Cardiac muscle cell (in vitro differentiated cells and primary cell): ENCODE measurements around the gene SNAP91. TPM values are rescaled to one million over a fixed set of nuclear protein-coding genes. Genes with fewer than 3 reads are reported as not detected.

Source experiments
- DNase-seq, 2 donors: peaks; one replicate each; pipeline versions ENCODE4 v3.0.0 to v3.0.0-alpha.2; 2010 to 2017; ENCODE audit warnings: low read depth in 1 of 2, low spot score in 1 of 2
- H3K27ac ChIP-seq: fragments of 200-600 bp; sonication (generic); 2 replicates; pipeline ENCODE4 v1.5.1; 2016
- H3K27me3 ChIP-seq: fragments of 200-600 bp; sonication (generic); 2 replicates; pipeline ENCODE4 v1.6.0; 2016; ENCODE audit warnings: control low read depth
- H3K36me3 ChIP-seq: fragments of 200-600 bp; sonication (generic); 2 replicates; pipeline ENCODE4 v1.5.1; 2016; ENCODE audit warnings: control low read depth
- H3K4me1 ChIP-seq: fragments of 200-600 bp; sonication (generic); 2 replicates; pipeline ENCODE4 v1.8.1; 2017; ENCODE audit warnings: low read depth, mild to moderate bottlenecking, mixed run types
- H3K4me3 ChIP-seq: fragments of 200-600 bp; sonication (generic); 2 replicates; pipeline ENCODE4 v1.5.1; 2016; ENCODE audit warnings: mild to moderate bottlenecking
- H3K9me3 ChIP-seq: fragments of 200-600 bp; sonication (generic); 2 replicates; pipeline ENCODE4 v1.5.1; 2017; ENCODE audit warnings: low read depth, mild to moderate bottlenecking, control low read depth
- polyA plus RNA-seq: library from polyadenylated mRNA; unstranded; fragments of >200 nt; fragmentation: Nextera tagmentation; extraction: Ambion mirVana; gene quantifications from 2 replicates; pipeline ENCODE4 v1.2.1, GENCODE V29; 2016
- total RNA-seq: library from RNA; depleted of rRNA; stranded (reverse); fragments of >200 nt; gene quantifications from 2 replicates; pipeline ENCODE4 v1.2.3, GENCODE V29; 2016
- TF ChIP-seq, protein P1 (sequence below): IDR thresholded peaks from 2 replicates; pipeline ENCODE4 v1.5.1; 2012; ENCODE audit warnings: low read depth, mild to moderate bottlenecking, low read length

SNAP91 gene
- total and polyA plus RNA-seq, 2 experiments from 2014 or later, result 18.3 to 27.4 TPM

DNA sequence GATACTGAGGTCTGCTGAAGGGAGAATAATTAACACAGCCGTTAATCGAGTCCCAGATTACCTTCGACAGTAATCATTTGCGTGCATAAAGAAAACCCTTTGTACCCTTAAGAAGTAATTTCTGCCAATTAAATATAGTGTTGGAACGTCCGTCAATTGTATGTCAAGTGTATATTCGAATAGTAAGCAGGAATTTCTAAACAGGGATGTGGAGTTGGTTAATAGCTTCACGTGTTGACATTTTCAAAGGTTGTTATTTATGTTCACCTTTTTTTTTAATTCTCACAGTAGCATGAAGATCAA, 798 bp upstream of the SNAP91 start:
- H3K9me3 ChIP-seq, result no peaks in the 10 kb centered on the region
- TF ChIP-seq, protein P1, sequence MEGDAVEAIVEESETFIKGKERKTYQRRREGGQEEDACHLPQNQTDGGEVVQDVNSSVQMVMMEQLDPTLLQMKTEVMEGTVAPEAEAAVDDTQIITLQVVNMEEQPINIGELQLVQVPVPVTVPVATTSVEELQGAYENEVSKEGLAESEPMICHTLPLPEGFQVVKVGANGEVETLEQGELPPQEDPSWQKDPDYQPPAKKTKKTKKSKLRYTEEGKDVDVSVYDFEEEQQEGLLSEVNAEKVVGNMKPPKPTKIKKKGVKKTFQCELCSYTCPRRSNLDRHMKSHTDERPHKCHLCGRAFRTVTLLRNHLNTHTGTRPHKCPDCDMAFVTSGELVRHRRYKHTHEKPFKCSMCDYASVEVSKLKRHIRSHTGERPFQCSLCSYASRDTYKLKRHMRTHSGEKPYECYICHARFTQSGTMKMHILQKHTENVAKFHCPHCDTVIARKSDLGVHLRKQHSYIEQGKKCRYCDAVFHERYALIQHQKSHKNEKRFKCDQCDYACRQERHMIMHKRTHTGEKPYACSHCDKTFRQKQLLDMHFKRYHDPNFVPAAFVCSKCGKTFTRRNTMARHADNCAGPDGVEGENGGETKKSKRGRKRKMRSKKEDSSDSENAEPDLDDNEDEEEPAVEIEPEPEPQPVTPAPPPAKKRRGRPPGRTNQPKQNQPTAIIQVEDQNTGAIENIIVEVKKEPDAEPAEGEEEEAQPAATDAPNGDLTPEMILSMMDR, result no peak
- H3K36me3 ChIP-seq, result no peaks in the 10 kb centered on the region
- no peak for DNase-seq
- H3K27me3 ChIP-seq, result peaks cover 46% of the 10 kb centered on the region
- no peaks in the 10 kb centered on the region for H3K4me1 ChIP-seq
- H3K27ac ChIP-seq, result no peak overlapping the region
- peak overlapping the region; percentile 87 for H3K4me3 ChIP-seq

DNA sequence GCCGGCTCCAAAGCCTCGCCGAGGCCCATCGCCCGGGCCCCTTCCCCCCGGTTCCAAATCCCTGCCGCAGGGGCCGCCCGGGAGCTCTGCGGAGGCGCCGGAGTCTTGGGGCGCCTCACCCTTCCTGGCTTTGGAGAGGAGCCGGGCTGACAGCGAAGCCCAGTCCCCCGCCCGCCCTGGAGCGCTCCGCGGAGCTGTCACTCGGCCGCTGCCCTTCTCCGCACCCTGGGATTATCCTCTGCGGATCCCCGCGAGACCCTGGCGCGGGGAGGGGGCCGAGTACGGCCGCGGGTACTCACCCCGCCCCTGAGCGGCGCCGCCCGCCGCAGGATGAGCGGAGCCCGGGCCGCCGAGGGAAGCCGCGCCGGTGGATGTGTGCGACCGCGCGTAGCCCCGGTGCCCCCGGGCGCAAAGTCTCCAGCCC, 343 bp downstream of the SNAP91 start:
- Histone ChIP-seq H3K27ac (no peak overlapping the region), H3K4me3 (peak overlapping the region; percentile 87), H3K27me3 (peaks cover 53% of the 10 kb centered on the region), H3K36me3 (no peaks in the 10 kb centered on the region), H3K4me1 (no peaks in the 10 kb centered on the region), H3K9me3 (no peaks in the 10 kb centered on the region)
- TF ChIP-seq, protein P1, result no peak
- peak; percentile 21 to 68 for DNase-seq

DNA sequence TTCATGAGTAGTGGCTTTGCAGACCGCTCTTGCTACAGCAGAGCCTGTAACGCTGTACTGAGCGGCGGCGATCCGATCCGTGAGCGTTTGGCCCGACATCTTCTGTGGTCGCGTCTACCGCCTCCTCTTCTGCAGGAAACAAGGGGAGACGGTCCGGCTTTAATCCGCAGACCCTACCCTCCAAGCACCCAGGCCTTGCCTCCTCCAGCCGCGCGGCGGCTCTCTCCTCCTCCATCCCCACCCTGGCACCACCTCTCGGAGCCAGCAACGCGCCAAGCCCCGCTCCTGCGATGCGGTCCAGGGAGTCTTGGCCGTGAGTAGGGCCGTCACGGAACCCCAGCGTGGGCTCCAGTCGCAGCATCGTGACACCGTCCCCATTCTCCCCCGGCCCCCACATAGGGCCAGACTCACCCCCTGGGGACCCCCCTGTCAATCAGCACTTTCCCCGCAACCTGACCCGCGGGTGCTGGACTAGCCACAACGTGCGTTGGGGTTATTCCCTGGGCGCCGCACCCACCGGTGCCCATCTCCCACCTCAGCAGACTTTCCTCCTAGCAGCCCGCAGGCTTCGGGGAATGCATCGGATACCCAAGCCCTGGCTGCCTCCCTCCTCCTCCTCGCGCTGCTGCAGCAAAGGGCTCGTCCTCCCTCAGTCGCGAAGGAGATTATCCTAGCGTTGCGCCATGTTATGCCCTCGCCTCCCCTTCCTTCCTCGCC, 914 bp downstream of the SNAP91 start:
- H3K36me3 ChIP-seq, result no peaks in the 10 kb centered on the region
- no peaks in the 10 kb centered on the region for H3K4me1 ChIP-seq
- peak; percentile 1 to 50 for DNase-seq
- H3K27me3 ChIP-seq, result peaks cover 50% of the 10 kb centered on the region
- no peak overlapping the region for H3K27ac ChIP-seq
- TF ChIP-seq, protein P1, result no peak
- H3K9me3 ChIP-seq, result no peaks in the 10 kb centered on the region
- H3K4me3 ChIP-seq, result peak overlapping the region; percentile 87

DNA sequence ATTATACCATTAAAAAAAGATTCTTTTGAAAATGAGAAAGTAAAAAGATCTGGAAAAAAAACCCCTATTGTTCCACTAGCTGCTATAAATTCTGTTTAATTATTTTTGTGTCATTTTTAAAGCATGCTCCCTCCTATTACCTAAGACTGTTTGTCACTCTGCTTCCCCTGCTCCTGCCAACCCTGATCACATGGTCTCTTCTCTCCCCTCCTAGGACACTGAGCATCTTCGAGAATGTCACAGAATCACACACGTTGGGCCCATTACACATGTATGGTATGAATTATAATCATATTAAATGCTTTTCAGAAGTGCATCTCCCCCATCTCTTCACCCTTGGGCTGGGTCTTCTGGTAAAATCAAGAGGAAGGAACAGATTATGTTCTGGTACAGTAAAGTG, 6.2 kb downstream of the SNAP91 start:
- DNase-seq, result no peak
- Histone ChIP-seq H3K27me3 (peaks cover 39% of the 10 kb centered on the region), H3K36me3 (no peaks in the 10 kb centered on the region), H3K4me1 (no peaks in the 10 kb centered on the region), H3K4me3 (no peak overlapping the region), H3K27ac (no peak overlapping the region), H3K9me3 (no peaks in the 10 kb centered on the region)
- TF ChIP-seq, protein P1, result no peak

DNA sequence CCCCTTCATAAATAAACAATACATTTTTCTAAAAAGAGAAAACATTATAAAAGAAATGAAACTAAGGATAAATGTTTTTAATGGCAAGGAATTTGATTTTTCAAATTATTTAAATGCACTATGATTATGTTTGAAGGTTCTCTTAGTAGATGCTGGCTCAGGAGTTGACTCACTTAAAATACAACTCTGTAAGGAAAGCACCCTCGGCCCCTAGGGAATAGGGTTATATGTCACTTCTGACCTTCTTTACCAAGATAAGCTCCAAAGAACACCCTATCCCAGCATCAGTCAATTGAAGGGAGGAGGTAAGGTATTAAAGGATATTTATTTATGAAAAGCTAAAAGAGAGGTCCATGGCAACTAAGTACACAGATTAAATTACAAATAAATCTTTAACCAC, 6.8 kb downstream of the SNAP91 start:
- H3K4me1 ChIP-seq, result no peaks in the 10 kb centered on the region
- H3K4me3 ChIP-seq, result no peak overlapping the region
- peaks cover 32% of the 10 kb centered on the region for H3K27me3 ChIP-seq
- DNase-seq, result no peak
- no peak overlapping the region for H3K27ac ChIP-seq
- TF ChIP-seq, protein P1, result no peak
- no peaks in the 10 kb centered on the region for H3K36me3 ChIP-seq
- H3K9me3 ChIP-seq, result no peaks in the 10 kb centered on the region
